GM19328 (cell line): Measurements from ENCODE around the gene HES1.
"Not testable (repeated sequence)": the region's sequence is repeated elsewhere in the genome, so short reads cannot be mapped to it uniquely, and the experiment has no call there.

Experiments used
- ATAC-seq: cut with Tn5 transposase; IDR thresholded peaks from one replicate; pipeline ENCODE4 v1.9.1; 2021; ENCODE audit warnings: mild to moderate bottlenecking, moderate library complexity; ENCODE audit not compliant: unreplicated experiment

Gene HES1, protein sequence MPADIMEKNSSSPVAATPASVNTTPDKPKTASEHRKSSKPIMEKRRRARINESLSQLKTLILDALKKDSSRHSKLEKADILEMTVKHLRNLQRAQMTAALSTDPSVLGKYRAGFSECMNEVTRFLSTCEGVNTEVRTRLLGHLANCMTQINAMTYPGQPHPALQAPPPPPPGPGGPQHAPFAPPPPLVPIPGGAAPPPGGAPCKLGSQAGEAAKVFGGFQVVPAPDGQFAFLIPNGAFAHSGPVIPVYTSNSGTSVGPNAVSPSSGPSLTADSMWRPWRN

DNA sequence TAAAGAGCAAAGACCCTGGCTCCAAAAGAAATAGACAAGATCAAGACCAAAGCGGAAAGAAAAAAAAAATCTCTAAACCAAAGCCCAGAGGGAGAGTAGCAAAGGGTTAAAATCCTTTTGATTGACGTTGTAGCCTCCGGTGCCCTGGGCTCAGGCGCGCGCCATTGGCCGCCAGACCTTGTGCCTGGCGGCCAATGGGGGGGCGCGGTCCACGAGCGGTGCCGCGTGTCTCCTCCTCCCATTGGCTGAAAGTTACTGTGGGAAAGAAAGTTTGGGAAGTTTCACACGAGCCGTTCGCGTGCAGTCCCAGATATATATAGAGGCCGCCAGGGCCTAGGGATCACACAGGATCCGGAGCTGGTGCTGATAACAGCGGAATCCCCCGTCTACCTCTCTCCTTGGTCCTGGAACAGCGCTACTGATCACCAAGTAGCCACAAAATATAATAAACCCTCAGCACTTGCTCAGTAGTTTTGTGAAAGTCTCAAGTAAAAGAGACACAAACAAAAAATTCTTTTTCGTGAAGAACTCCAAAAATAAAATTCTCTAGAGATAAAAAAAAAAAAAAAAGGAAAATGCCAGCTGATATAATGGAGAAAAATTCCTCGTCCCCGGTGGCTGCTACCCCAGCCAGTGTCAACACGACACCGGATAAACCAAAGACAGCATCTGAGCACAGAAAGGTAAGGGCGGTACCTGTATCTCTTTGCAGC lies at the start of gene HES1:
HES1 (plus strand) TSS at position 343 of the 713 bp plus-strand sequence; CDS start at position 576, 233 bp downstream.
- ATAC-seq, result no peak

DNA sequence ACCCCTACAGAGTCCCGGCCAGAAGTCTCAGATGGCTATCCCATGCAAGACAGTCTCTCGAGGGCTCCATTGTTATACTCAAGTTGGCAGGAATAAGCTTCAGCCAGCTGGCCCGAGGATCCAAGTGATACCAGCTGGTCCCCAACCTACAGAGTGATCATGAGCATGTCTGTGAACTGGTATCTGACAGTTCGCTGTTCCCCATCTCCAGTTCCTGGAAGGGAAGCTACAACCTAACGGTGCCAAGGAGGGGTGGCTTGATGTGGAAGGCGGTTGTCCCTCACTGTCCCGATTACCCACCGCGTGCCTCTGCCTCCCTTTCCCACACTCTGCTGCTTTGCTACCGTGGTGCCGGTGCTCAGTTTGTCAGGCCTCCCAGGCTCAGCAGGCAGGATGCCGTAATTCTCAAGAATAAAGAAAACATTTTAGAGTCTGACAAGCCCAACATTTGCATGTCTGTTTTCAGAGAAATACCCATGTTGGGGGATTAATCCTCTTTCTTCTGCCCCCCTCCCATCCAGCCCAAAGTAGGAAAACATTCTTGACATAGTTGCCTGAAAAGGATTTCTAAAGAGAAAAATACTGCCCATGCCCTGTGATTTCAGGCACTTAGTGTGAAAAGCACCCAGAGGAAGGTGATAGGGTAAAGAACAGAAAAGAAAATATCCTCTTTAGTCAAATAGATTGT lies 49.4 kb upstream of the HES1 start:
- ATAC-seq, result no peak

DNA sequence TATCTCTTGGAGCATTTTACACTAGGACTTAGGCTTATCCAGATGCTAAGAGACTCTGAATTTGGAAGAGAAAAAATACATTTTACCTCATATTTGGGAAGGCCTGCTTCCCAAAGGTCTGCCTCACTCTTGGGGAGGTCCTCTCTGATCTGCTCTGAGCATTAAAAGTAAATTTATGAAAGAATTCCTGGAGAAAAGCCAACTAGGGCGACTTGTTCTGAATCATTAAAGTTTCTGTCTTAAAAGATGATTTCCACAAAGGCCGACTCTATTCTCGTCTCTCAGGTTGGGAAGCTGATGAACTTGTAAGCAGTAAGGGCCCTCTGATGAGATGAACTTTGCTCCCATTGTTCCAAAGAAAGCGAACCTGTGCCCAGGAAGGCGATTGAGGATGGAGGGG lies 48.7 kb upstream of the HES1 start:
- ATAC-seq, result no peak

DNA sequence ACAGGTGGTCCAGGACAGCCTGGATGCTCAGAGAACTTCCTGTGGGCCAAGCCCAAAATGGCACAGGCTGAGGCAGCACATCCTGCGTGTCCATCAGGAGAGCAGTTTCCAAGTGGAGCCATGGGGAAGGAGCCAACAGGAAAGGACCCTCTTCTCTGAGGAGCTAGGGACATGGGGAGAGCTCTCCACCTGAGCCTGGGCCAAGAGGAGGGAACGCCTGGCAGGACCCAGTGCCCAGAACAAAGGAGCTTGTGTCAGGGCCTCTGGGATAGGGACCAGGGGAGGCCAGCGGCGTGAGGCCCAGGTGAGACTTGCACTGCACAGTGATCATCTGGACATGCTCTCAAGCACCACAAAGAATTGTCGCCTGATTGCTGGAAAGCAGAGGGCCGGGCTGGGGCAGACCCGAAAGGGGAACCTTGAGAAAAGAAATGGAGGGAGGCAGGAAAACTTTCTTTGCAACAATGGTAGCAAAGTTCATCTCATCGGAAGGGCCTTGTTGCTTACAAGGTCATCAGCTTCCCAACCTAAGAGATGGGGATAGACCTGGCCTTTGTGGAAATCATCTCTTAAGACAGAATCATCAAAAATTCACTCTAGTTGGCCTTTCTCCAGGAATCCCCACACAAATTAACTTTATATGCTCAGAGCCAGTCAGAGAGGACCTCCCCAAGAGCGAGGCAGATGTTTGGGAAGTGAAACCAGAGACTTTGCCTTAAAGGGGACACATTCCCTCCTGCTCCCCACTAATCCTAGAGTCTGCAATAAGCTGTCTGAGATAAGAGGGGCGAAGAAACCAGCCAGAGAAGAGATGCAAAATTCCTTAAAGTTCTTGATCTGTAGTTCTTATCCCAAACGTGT lies 47.7 kb upstream of the HES1 start:
- ATAC-seq, result no peak

DNA sequence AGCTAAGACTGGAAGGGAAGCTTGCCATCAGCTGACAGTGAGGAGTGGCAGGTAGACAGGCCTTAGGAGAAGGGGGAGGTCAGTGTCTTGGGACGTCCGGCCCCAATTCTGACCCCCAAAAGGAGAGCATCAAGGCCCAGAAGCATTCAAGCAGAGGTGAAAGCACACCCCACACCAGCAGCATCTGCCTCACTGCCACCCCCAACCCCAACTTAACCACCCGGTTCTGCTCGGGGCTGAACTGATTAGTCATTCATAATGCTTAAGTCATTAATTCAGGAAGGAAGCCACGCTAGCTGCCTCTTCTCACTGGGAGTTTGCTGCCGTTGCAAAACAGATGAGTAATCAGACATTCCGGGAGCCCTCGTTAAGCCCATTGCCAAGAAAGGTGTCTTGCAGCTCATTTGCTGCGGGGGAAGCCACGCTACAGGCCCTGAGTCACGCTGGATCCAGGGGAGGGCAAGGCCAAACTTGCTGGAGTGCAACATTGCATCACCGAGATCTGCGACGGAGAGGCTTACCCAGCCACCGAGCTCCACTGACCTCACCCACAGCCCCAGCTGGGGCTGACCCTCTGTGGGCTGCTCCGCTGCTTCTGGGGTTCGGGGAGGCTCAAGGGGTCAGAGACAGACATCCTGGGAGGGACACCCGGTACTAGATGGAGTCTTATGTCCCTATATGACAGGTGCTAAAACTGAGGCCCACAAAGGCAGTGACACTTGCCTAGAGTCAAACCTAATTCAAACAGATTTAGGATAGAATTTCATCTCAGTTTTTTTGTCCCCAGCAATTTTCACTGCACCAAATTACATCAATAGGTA lies 46.4 kb upstream of the HES1 start:
- ATAC-seq, result no peak

DNA sequence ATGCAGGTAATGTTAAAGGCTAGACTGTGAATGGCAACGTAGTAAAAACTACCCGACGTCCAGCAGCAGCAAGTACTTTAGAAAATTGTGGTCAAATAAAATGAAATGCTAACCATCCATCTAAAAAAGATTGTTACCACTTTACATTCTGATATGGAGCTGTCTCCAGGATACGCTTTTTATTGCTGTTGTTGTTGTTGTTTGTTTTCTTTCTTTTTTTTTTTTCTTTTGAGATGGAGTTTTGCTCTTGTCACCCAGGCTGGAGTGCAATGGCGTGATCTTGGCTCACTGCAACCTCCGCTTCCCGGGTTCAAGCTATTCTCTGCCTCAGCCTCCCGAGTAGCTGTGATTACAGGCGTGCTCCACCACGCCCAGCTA lies 45.8 kb upstream of the HES1 start:
- ATAC-seq, result not testable (repeated sequence)

DNA sequence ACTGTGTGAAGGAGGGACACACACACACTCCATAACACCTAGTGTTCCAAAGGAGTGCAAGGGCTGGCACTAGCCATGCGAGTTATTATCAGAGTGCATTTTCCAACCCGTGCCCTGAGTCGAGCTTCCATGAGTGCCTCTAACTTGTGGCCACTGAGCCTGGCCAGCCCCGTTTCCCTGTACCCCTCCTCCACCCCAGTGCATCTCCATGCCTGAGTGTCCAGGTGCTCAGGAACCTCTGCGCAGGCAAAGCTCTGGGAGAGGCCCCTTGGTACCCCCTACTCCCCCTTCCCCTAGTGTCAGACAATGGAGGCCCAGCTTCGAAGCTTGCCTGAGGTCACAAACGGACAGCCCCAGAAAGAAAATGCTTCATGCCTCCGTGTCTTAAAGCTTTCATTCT lies 45.2 kb upstream of the HES1 start:
- no peak for ATAC-seq

DNA sequence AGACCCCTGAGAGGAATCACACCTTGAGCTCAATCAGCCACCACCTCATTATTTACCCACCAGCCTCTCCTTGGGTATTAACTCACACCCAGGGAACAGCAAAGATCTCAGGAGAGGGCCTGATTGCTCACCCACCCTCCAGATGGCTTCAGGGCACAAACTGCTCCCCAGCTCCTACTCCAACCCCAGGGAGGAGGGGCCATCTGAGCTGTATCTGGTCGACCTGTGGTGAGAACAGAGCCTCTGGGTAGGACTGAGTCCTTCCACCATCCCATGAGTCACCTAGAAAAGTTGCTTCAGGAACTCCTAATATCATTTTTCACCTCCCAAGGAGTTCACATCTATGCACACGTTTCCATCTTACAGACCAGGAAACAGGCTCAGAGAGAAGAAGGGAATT lies 44.8 kb upstream of the HES1 start:
- no peak for ATAC-seq

DNA sequence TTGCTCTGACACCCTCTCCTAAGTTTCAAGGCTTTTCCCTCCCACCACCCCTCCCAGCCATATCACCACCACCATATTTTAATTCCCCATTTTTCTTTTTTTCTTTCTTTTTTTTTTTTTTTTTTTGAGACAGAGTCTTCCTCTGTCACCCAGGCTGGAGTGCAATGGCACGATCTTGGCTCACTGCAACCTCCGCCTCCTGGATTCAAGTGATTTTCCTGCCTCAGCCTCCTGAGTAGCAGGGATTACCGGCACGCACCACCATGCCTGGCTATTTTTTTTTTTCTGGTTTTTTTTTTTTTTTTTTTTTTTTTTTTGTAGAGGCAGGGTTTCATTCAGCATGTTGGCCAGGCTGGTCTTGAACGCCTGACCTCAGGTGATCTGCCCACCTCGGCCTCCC lies 44.1 kb upstream of the HES1 start:
- not testable (repeated sequence) for ATAC-seq

DNA sequence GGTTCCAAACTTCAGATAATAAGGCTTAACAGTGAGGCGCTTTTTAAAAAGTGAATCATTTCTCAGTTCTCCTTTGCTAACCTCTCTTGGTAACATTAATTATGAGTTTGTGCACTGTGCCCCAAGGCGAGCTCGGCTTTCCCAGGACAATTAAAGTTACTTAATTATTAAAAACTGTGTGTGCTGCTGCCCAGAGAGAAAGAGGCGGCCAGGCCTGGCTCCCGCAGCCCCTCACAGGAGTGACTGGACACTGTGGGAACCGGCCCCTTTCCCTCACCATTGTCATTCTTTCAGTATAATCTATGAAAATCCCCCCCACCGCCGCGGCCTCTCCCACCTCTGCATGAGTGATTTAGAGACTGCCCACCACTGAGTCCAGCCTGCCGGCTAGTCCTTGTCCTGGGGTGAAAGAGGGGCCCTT lies 43.1 kb upstream of the HES1 start:
- ATAC-seq, result no peak

DNA sequence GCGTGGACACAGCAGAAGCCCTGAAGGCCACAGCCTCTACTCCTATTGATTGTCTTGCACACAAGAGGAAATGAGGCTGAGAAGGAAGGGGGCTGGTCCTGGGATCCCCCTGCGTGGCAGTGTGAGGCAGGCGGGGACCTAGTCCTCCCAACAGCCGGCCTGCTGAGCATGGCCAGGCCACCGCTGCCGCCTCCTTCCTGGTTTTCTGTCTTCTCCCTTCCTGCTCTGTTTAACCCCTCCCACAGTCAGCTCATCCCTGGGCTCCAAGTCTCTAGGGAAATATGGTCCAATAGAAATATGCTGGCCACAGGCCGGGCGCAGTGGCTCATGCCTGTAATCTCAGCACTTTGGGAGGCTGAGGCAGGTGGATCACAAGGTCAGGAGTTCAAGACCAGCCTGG lies 42.1 kb upstream of the HES1 start:
- ATAC-seq, result no peak

DNA sequence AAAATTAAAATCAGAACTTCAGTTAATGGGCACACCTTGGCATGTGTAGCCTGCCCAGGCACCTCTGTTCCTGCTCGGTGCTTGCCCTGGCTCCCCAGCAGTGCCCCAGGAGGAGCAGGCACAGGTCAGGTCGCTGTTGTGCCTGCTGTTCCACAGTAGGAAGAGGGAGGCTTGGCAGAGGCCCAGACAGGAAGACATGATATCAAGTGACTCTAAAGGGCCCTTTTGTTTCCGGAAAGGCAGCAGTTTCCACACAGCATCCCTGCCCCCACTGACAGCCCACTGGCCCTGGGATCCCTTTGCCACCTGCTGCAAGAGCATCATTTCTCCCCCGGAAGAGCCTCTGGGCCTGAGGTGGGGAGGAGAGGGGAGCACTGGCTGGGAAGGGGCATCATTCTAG lies 40.5 kb upstream of the HES1 start:
- no peak for ATAC-seq

DNA sequence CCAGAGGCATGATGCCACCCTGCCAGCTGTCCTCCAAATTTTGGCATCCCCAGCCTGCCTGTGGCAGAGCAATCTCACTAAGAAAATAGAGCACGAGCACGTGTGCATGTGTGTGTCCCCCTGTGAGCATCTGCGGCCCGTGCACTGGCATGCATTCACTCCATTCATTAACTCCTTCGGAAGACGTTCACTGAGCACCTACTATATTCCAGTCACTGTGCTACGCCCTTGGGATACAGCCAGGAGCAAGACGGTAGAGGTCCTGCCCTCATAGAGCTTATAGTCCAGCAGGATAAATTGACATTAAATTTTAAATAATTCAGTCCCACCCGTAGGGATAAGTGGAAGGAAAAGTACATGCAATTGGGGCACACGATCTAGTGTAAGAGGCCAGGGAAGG lies 40.0 kb upstream of the HES1 start:
- no peak for ATAC-seq

DNA sequence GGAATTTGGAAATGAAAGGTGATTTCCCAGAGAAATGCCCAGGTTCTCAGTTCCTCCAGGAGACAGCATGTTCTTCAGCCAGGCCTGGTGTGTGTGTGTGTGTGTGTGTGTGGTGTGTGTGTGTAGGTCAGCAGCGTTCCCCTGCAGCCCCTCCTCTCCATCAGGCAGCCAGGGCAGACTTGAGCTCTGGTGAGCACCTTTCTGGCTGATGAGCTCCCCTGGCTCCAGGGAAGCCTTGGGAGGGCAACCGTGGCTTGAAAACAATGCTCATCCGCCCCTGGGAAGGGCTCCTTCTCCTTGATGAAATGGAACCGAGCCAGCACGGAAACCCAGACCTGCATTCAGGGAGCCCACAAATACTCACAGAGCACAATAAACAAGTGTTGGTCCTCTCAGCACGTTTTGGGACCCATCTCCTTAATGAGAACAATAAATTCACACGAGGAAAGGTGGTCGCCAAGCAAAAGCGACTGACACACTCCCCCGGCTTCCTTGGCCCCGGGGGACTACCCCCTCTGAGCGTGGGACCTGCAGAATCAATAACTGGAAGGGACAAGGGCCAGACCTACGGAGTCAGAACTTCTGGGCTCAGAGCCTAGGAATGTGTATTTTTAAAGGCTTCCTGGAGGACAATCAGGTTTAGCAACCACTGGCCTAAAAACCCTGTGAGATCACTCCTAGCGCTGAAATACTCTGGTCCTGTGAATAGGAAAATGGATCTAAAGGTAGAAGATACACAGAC lies 38.6 kb upstream of the HES1 start:
- no peak for ATAC-seq

DNA sequence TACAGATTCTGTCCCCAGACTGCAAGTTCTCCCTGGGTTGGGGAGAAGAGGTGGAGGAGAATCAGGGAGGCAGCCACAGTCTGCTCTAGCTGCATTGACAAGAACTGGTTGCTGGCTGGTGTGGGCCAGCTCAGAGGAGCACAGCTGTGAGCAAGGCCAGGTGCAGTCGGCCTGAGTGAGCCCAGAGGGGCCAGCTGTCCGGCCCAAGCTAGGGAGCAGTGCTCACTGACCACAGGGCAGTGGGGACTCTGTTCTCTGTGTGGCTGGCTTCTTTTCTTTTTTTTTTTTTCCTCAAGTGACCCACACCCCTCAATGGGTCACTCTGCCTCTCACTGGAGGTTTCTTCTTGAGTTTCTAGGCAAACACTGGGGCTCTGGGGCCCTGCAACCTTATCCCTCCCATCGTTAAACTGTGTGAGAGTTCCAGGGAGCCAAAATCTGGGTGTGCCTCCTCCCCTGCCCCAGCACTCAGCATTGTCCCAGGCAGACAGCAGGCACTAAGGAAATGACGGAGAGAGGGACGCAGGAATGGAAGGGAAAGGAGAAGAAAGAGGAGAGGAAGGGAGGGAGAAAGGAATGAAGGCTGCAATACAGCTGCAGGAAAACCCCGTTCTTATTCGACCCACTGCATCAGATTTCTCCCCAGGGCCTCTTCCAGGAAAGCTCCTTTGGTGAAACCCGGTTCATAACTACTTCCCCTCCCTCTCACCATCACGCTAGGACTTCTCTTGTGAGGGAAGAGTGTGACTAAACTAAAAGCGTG lies 37.7 kb upstream of the HES1 start:
- no peak for ATAC-seq

DNA sequence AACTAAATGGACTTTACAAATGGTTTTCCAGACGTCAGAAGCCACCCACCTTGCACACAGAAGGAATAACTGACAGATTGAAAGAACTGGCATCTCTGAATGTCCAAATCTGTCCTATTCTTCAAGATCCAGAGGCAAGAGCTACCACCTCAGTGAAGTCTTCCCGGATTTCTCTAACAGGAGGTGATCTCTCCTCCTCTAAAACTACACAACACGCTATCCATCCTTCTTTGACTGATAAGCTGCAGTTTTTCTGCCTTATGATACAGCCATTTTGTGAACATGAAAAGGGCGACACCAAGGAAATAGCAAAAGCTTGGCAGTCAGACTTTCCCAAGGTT lies 37.1 kb upstream of the HES1 start:
- ATAC-seq, result no peak

DNA sequence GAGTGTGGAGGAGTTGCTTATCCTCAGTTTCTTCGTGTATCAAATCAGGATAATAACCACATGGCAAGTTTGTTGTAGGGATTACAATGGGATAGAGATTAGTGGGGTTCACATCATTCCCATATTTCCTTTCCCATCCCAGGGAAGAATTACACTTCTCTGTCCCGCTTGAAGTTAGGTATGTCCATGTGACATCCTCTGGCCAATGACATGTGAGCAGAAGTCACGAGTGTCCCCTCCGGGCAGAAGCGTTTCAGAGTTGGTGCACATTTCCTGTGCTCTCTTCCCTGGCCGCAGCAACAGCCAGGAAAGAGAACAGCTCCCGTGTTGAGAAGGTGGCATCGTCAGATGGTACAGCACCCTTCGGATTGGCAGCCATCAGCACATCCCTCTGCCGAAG lies 36.7 kb upstream of the HES1 start:
- ATAC-seq, result no peak

DNA sequence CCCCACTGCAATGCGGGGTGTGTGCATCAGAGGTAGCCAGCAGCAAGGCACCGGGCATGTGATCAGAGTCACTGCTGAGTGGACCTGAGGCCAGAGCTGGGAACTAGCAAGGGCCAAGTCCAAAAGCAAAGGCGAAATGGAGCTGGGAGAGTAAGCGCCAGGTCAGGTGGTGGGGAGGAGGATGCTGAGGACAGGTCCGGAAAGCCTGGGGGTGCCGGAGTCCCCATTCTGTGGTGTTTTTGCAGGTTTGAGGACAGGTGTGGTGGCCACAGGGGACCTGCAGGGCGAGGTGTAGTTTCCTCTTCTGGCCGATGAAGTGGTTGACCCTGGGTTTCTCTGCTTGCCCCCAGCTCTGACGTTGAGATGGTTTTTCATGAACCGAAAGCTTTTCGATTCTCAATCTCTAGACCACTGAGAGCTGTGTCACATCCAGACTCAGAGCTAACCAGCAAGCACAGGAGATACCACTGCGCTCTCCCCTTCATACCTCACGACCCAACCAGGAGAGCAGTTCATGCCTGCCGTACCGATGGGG lies 35.0 kb upstream of the HES1 start:
- peak; percentile 77 for ATAC-seq
